Lower leg skin (tissue), 3 donors: ENCODE measurements around the gene NPRL2.

Experiments
- CTCF ChIP-seq, 3 donors: fragments of 450-650 bp; IDR thresholded peaks; one replicate each; pipeline ENCODE4 v1.5.1; 2016; ENCODE audit warnings: antibody characterized with exemption in 3 of 3, mild to moderate bottlenecking in 3 of 3, moderate library complexity in 2 of 3
- POLR2A ChIP-seq, 2 donors: fragments of 450-650 bp; IDR thresholded peaks; one replicate each; pipeline ENCODE4 v1.6.1; 2016 to 2017; ENCODE audit warnings: antibody characterized with exemption in 2 of 2, mild to moderate bottlenecking in 1 of 2, moderate library complexity in 1 of 2

- TF ChIP-seq CTCF (IDR thresholded peaks at IDR 0.05): no peak
- TF ChIP-seq POLR2A (IDR thresholded peaks at IDR 0.05): no peak
These were observed 47.4 kb downstream of the NPRL2 start, which contains the start of gene HYAL1 for GRCh38 chr3:50303013-50303815.
